Cerebellar nuclear complex (tissue), 1 donor: ENCODE results near the gene PPHLN1.

Experiments used
- DNase-seq, 2 experiments: peaks; one replicate each; lab custom pipeline; 2025; lab: John Stamatoyannopoulos, UW

The PPHLN1 gene, protein sequence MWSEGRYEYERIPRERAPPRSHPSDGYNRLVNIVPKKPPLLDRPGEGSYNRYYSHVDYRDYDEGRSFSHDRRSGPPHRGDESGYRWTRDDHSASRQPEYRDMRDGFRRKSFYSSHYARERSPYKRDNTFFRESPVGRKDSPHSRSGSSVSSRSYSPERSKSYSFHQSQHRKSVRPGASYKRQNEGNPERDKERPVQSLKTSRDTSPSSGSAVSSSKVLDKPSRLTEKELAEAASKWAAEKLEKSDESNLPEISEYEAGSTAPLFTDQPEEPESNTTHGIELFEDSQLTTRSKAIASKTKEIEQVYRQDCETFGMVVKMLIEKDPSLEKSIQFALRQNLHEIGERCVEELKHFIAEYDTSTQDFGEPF

DNA sequence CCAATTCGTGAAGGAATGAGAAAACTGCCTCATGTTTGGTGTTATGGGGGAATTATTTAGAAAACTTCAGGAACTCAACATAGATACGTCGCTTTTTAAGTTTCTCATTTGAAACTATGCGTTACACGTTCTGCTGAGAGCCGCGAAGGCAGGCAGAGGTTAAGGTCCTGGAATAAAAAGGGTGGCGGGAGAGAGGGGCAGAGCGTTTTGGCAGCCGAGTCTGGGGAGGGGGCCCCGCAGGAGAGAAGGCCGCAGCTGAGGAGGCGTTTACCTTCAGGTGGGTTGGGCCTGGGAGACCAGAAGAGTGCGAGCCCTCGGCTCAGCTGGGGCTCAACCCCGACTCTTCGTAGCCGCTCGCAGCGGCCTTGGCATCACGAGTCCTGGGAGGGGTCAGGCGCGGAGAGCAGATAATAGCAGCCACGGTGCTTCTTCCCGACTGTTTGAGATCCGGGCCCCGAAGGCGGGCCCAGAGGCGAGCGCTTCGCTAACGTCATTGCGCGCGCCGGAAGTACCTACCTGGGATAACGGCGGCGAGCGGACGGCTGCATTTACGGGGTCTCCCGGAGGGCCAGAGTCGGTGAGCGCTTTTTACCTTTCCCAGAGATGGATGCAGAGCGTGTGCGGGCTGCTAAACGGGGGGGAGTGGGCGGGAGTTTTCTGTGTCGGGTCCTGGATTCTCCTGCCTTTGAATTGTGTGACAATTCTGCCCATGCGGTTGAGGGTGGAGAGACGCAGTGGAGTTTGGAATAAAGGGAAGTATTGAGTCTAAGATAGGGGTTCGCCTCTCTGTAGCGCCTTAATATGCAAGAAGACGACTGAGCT is at the start of gene PPHLN1, which contains the start of gene ZCRB1:
Gene PPHLN1 (plus strand): TSS at position 515 of the 822 bp plus-strand sequence. CDS start 9,736 bp downstream, outside the sequence.
Gene ZCRB1 (minus strand): TSS at position 442 of the 822 bp plus-strand sequence. CDS start 1,992 bp downstream, outside the sequence.
- peak in 1 of 2 experiments; percentile 73 for DNase-seq

DNA sequence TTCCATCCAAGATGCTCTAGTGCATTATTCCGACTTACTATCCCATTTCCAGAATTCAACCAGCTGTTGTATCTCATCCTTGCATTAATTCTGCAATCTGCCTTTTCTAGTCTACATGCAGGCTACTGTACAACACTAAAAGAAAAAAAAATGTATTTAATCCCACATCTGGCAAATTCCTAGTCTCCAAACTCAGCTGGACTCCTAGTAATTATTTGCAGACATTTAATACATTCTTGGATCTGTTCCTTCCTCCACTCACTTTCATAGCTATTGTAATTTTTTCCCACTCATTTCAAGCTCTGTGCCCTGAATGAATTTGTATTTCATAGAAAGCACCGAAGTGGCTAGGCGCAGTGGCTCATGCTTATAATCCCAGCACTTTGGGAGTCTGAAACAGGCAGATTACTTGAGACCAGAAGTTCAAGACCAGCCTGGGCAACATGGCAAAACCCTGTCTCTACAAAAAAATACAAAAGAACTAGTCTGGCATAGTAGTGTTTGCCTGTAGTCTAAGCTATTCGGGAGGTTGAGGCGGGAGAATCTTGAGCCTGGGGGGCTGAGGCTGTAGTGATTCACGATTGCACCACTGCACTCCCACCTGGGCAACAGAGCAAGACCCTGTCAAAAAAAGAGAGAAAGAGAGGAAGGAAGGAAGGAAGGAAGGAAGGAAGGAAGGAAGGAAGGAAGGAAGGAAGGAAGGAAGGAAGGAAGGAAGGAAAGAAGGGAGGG is 48.4 kb upstream of the PPHLN1 start:
- DNase-seq: no peak

DNA sequence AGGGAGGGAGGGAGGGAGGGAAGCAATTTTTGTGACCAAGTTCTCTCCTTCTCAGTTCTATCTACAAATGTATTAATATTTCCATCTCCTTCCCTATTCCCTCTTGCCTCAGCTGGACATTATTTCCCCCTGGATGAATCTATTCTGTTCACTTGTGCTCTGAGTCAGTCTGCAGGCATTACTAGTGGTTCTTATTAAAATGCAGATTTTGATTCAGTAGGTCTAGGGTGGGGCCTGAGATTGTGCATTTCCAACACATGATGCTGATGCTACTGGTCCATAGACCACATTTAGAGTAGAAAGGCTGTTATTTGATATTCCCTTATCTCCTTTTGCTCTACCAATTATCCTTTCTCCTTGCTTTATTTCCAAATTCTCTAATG is 47.8 kb upstream of the PPHLN1 start:
- DNase-seq: no peak

- DNase-seq: no peak
These were observed 44.7 kb upstream of the PPHLN1 start for GRCh38 chr12:42281278-42281677.

- DNase-seq: no peak
These were observed 44.1 kb upstream of the PPHLN1 start for GRCh38 chr12:42281844-42282243.

- DNase-seq: no peak
These were observed 43.7 kb upstream of the PPHLN1 start for GRCh38 chr12:42282294-42282693.

- DNase-seq: no peak
These were observed 42.2 kb upstream of the PPHLN1 start for GRCh38 chr12:42283739-42284138.

- no peak for DNase-seq
These were observed 41.8 kb upstream of the PPHLN1 start for GRCh38 chr12:42284157-42284556.

- no peak for DNase-seq
These were observed 41.1 kb upstream of the PPHLN1 start for GRCh38 chr12:42284876-42285275.

- DNase-seq: no peak
These were observed 40.5 kb upstream of the PPHLN1 start for GRCh38 chr12:42285431-42285830.

- no peak for DNase-seq
These were observed 39.2 kb upstream of the PPHLN1 start for GRCh38 chr12:42286741-42287140.

GRCh38 chr12:42288544-42288943 is 37.4 kb upstream of the PPHLN1 start:
- no peak for DNase-seq

GRCh38 chr12:42291680-42292079 is 34.3 kb upstream of the PPHLN1 start:
- DNase-seq: no peak

GRCh38 chr12:42296503-42297109 is 29.4 kb upstream of the PPHLN1 start:
- DNase-seq: no peak

GRCh38 chr12:42298887-42299286 is 27.1 kb upstream of the PPHLN1 start:
- no peak for DNase-seq

DNA sequence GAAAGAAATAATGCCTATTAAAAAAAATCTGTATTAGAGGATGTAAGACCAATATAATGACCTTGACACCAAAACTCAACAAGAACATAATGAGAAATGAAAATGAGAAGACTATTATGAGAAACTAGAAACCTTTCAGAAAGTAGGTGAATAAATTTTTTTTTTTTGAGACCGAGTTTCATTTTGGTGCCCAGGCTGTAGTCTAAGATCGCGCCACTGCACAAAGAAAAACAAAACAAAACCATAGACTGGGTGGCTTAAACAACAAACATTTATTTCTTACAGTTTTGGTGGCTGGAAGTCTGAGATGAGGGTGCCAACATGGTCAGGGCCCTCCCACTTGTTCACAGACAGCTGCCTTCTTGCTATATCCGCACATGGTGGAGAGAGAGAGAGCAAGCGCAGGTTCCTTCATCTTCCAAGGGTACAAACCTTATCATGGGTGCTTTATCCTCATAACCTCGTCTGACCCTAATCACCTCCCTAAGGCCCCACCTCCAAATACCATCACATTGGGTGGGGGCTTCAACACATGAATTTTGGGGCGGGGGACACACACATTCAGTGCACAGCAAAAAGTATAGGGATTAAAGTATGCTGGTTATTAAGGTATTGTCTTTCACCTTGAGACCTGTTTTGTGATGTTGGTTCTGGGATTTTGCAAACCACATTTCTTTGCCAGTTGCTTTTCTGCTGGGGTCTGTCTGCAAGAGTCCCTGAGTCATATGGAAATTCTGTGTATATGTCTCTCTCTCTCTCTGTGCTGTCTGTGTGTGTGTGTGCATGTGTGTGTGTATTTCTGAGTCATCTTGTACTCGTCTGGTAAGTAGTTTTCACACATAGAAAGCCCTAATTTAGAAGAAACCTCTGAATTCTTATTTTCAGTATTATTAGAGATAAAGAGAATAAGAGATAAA is 26.3 kb upstream of the PPHLN1 start:
- no peak for DNase-seq

- DNase-seq: no peak
These were observed 19.7 kb upstream of the PPHLN1 start for GRCh38 chr12:42306297-42306696.

GRCh38 chr12:42308390-42308789 is 17.6 kb upstream of the PPHLN1 start:
- no peak for DNase-seq

DNA sequence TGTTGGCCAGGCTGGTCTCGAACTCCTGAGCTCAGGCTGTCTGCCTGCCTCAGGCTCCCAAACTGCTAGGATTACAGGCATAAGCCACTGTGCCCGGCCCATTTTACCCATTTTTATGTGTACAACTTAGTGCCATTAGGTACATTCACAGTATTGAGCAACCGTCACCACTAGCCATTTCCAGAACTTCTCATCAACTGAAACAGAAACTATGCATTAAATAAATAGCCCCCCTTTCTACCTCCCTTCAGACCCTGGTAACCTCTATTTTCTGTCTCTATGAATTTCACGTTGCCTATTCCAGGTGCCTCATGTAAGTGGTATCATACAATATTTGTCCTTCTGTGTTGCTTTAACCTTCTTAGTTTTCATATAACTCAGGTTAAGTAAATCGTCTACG is 16.0 kb upstream of the PPHLN1 start:
- DNase-seq: no peak

DNA sequence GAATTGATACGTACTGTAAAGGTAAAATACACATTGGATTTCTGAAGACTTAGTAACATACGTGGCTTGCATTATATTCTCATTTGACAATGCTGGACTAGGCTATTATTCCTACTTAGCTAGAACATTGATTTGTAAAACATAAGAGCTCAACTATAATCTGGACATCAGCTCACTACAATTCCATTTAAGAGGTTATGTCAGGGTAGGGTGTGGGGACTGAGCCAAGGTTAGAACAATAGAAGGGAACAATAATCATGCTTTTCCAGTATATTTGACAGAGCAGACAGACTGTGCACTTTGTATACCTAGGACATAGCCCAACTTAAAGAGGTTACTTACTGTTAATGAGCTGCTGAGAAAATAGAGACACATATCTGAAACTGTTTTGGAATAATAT is 10.9 kb upstream of the PPHLN1 start:
- no peak for DNase-seq

GRCh38 chr12:42320796-42321195 is 5.2 kb upstream of the PPHLN1 start:
- no peak for DNase-seq
